NCI-H2081 treated with DMSO at 0.1 percent for 48 hours (cell line): ENCODE measurements around the gene EPSTI1.
"Not testable (repeated sequence)": the region's sequence is repeated elsewhere in the genome, so short reads cannot be mapped to it uniquely, and the experiment has no call there.

Experiments
- DNase-seq: peaks from one replicate; lab custom pipeline; 2025; lab: John Stamatoyannopoulos, UW

EPSTI1 gene

GRCh38 chr13:42991898-42992763, at the start of gene EPSTI1:
TSS of gene EPSTI1 (minus strand) at chr13:42992241. CDS start at chr13:42992165, 76 bp downstream.
- DNase-seq, result no peak

- no peak for DNase-seq
Measured at GRCh38 chr13:43041369-43041921, 49.4 kb upstream of the EPSTI1 start.

- not testable (repeated sequence) for DNase-seq
Measured at GRCh38 chr13:43040581-43041368, 48.7 kb upstream of the EPSTI1 start.

GRCh38 chr13:43039966-43040365, 47.9 kb upstream of the EPSTI1 start:
- DNase-seq, result no peak

GRCh38 chr13:43036351-43037250, 44.6 kb upstream of the EPSTI1 start:
- no peak for DNase-seq

- no peak for DNase-seq
Measured at GRCh38 chr13:43033038-43033437, 41.0 kb upstream of the EPSTI1 start.

- no peak for DNase-seq
Measured at GRCh38 chr13:43031881-43032280, 39.8 kb upstream of the EPSTI1 start.

- DNase-seq, result no peak
Measured at GRCh38 chr13:43030548-43030947, 38.5 kb upstream of the EPSTI1 start.

GRCh38 chr13:43026262-43026661, 34.2 kb upstream of the EPSTI1 start:
- no peak for DNase-seq

- DNase-seq, result no peak
Measured at GRCh38 chr13:43023289-43023963, 31.4 kb upstream of the EPSTI1 start, which contains the start of gene DNAJC15. TSS of gene DNAJC15 (plus strand) at chr13:43023586. CDS start at chr13:43023627, 41 bp downstream.

GRCh38 chr13:43022934-43023288, 30.9 kb upstream of the EPSTI1 start:
- DNase-seq, result no peak

GRCh38 chr13:43021926-43022670, 30.1 kb upstream of the EPSTI1 start:
- DNase-seq, result no peak

- DNase-seq, result no peak
Measured at GRCh38 chr13:43020794-43021193, 28.8 kb upstream of the EPSTI1 start.

- no peak for DNase-seq
Measured at GRCh38 chr13:43019811-43020210, 27.8 kb upstream of the EPSTI1 start.

- DNase-seq, result no peak
Measured at GRCh38 chr13:43016226-43016625, 24.2 kb upstream of the EPSTI1 start.

- no peak for DNase-seq
Measured at GRCh38 chr13:43014162-43014561, 22.1 kb upstream of the EPSTI1 start.

GRCh38 chr13:43009506-43009905, 17.5 kb upstream of the EPSTI1 start:
- DNase-seq, result no peak

- DNase-seq, result no peak
Measured at GRCh38 chr13:43008596-43008995, 16.6 kb upstream of the EPSTI1 start.

- DNase-seq, result no peak
Measured at GRCh38 chr13:43006893-43007631, 15.0 kb upstream of the EPSTI1 start.
